ENCODE measurements around the gene ZNF500. TPM values are rescaled to one million over a fixed set of nuclear protein-coding genes. Genes with fewer than 3 reads are reported as not detected.

ZNF500 gene
- total RNA-seq, 1 experiment from 2014 or later, result 23.6 TPM

GRCh38 chr16:4811773-4812172 is 44.8 kb upstream of the ZNF500 start:
- no peak for DNase-seq
- no peaks in the 10 kb centered on the region for H3K9me3 Mint-ChIP-seq (ENCODE audit: low read depth, unreplicated experiment)

GRCh38 chr16:4811242-4811641 is 44.3 kb upstream of the ZNF500 start:
- intact Hi-C loops (cut with micrococcal nuclease; ENCODE audit: unreplicated experiment), result no loop called here

More at GRCh38 chr16:4811773-4812172, 44.8 kb upstream of the ZNF500 start:
- Mint-ChIP-seq H3K4me1 (ENCODE audit: low read depth, unreplicated experiment) (no peaks in the 10 kb centered on the region), H3K4me3 (ENCODE audit: low read depth, unreplicated experiment) (no peak overlapping the region), H3K27ac (ENCODE audit: unreplicated experiment) (no peak overlapping the region), H3K27me3 (ENCODE audit: unreplicated experiment) (no peaks in the 10 kb centered on the region), H3K36me3 (ENCODE audit: insufficient read depth, unreplicated experiment) (peaks cover 97% of the 10 kb centered on the region)
- intact Hi-C loops (cut with micrococcal nuclease; ENCODE audit: unreplicated experiment), result no loop called here
- CTCF ChIA-PET, result no interaction called here
- no peak for TF ChIP-seq CTCF (IDR thresholded peaks at IDR 0.05; ENCODE audit: unreplicated experiment)
- BruUV-seq (replicated peaks), result no TSS peak

GRCh38 chr16:4806280-4806679 is 39.3 kb upstream of the ZNF500 start:
- Mint-ChIP-seq H3K4me3 (ENCODE audit: low read depth, unreplicated experiment) (no peak overlapping the region), H3K36me3 (ENCODE audit: insufficient read depth, unreplicated experiment) (peaks cover 99% of the 10 kb centered on the region), H3K4me1 (ENCODE audit: low read depth, unreplicated experiment) (no peaks in the 10 kb centered on the region), H3K27ac (ENCODE audit: unreplicated experiment) (no peak overlapping the region), H3K27me3 (ENCODE audit: unreplicated experiment) (no peaks in the 10 kb centered on the region), H3K9me3 (ENCODE audit: low read depth, unreplicated experiment) (no peaks in the 10 kb centered on the region)
- intact Hi-C loops (cut with micrococcal nuclease; ENCODE audit: unreplicated experiment), result no loop called here
- no TSS peak for BruUV-seq (replicated peaks)
- DNase-seq, result no peak
- no peak for TF ChIP-seq CTCF (IDR thresholded peaks at IDR 0.05; ENCODE audit: unreplicated experiment)
- CTCF ChIA-PET, result interaction anchor here (0.6 kb wide), 1 partner anchor 59 kb away, joined by 3 read pairs; no protein-coding TSS in a partner anchor

More at GRCh38 chr16:4811242-4811641, 44.3 kb upstream of the ZNF500 start:
- H3K9me3 Mint-ChIP-seq (ENCODE audit: low read depth, unreplicated experiment), result no peaks in the 10 kb centered on the region
- H3K27ac Mint-ChIP-seq (ENCODE audit: unreplicated experiment), result no peak overlapping the region
- no peaks in the 10 kb centered on the region for H3K27me3 Mint-ChIP-seq (ENCODE audit: unreplicated experiment)
- H3K4me1 Mint-ChIP-seq (ENCODE audit: low read depth, unreplicated experiment), result no peaks in the 10 kb centered on the region
- peaks cover 97% of the 10 kb centered on the region for H3K36me3 Mint-ChIP-seq (ENCODE audit: insufficient read depth, unreplicated experiment)
- DNase-seq, result no peak
- CTCF ChIA-PET, result interaction anchor here (0.9 kb wide), 1 partner anchor 16 kb away, joined by 4 read pairs; no protein-coding TSS in a partner anchor
- no peak overlapping the region for H3K4me3 Mint-ChIP-seq (ENCODE audit: low read depth, unreplicated experiment)
- no TSS peak for BruUV-seq (replicated peaks)
- no peak for TF ChIP-seq CTCF (IDR thresholded peaks at IDR 0.05; ENCODE audit: unreplicated experiment)

- Mint-ChIP-seq H3K4me1 (ENCODE audit: low read depth, unreplicated experiment) (peaks cover 7% of the 10 kb centered on the region), H3K36me3 (ENCODE audit: insufficient read depth, unreplicated experiment) (peaks cover 99% of the 10 kb centered on the region), H3K9me3 (ENCODE audit: low read depth, unreplicated experiment) (no peaks in the 10 kb centered on the region), H3K4me3 (ENCODE audit: low read depth, unreplicated experiment) (no peak overlapping the region), H3K27me3 (ENCODE audit: unreplicated experiment) (no peaks in the 10 kb centered on the region), H3K27ac (ENCODE audit: unreplicated experiment) (no peak overlapping the region)
- BruUV-seq (replicated peaks), result no TSS peak
- DNase-seq, result no peak
- TF ChIP-seq CTCF (IDR thresholded peaks at IDR 0.05; ENCODE audit: unreplicated experiment), result no peak
- CTCF ChIA-PET, result no interaction called here
- intact Hi-C loops (cut with micrococcal nuclease; ENCODE audit: unreplicated experiment), result no loop called here
Observed at GRCh38 chr16:4805231-4805630, 38.3 kb upstream of the ZNF500 start.
